ENCODE results near the gene ANKRD13A.

DNA sequence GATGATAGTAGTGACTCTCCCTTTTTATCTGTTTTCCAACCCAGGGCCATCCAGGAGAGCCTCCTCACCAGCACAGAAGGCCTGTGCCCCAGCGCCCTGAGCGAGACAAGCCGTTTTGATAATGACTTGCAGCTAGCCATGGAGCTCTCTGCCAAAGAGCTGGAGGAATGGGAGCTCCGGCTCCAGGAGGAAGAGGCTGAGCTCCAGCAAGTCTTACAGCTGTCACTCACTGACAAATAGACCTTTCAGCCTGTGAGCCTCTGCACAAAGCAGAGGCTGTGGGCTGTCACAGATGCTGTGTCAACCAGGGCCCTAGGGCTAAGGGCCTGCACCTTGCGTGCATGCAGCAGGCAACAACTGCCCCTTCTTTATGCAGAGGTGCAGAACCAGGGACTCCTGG, 38.1 kb downstream of the ANKRD13A start:
- no peak for TF ChIP-seq POLR2A (IDR thresholded peaks at IDR 0.05)
- TF ChIP-seq, protein P1, sequence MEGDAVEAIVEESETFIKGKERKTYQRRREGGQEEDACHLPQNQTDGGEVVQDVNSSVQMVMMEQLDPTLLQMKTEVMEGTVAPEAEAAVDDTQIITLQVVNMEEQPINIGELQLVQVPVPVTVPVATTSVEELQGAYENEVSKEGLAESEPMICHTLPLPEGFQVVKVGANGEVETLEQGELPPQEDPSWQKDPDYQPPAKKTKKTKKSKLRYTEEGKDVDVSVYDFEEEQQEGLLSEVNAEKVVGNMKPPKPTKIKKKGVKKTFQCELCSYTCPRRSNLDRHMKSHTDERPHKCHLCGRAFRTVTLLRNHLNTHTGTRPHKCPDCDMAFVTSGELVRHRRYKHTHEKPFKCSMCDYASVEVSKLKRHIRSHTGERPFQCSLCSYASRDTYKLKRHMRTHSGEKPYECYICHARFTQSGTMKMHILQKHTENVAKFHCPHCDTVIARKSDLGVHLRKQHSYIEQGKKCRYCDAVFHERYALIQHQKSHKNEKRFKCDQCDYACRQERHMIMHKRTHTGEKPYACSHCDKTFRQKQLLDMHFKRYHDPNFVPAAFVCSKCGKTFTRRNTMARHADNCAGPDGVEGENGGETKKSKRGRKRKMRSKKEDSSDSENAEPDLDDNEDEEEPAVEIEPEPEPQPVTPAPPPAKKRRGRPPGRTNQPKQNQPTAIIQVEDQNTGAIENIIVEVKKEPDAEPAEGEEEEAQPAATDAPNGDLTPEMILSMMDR (IDR thresholded peaks at IDR 0.05), result no peak
